Cardiac fibroblast (primary cell): ENCODE results near the gene EGFR.

ENCODE experiments used
- DNase-seq, 2 donors: peaks; one replicate each; pipeline versions ENCODE4 v3.0.0 to v3.0.0-alpha.2; 2010; ENCODE audit warnings: low read depth in 2 of 2
- H3K4me3 ChIP-seq, 2 donors: replicated peaks in 1 of 2; 1 replicate in 1 of 2; 2 replicates in 1 of 2; pipeline ENCODE4 v1.5.1; 2011; ENCODE audit warnings: low read depth in 2 of 2, low read length in 2 of 2, mild to moderate bottlenecking in 2 of 2, moderate library complexity in 1 of 2
- TF ChIP-seq, protein P1 (sequence below): IDR thresholded peaks from one replicate; pipeline ENCODE4 v1.5.1; 2011; ENCODE audit warnings: low read depth, mild to moderate bottlenecking, low read length, inconsistent platforms

The EGFR gene

DNA sequence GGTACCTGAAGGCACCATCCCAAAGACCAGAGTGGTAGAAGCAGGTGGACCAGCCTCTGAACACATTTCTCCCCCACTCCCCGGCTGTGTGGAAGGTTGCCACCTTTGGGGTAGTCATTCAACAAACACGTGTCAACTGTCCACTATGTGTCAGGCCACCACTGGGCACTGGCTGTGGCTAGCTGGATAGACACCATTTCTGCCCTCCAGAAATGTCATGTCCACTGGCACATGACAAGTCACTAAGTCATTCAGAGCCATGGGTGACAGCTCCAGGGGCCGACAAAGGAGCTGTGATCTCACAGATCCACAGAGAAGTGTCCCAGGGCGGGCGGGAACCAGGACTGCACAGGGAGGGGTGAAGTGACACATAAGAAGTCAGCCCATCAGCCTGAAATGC lies 99.6 kb downstream of the EGFR start:
- H3K4me3 ChIP-seq: no peak overlapping the region
- no peak for DNase-seq
- TF ChIP-seq, protein P1, sequence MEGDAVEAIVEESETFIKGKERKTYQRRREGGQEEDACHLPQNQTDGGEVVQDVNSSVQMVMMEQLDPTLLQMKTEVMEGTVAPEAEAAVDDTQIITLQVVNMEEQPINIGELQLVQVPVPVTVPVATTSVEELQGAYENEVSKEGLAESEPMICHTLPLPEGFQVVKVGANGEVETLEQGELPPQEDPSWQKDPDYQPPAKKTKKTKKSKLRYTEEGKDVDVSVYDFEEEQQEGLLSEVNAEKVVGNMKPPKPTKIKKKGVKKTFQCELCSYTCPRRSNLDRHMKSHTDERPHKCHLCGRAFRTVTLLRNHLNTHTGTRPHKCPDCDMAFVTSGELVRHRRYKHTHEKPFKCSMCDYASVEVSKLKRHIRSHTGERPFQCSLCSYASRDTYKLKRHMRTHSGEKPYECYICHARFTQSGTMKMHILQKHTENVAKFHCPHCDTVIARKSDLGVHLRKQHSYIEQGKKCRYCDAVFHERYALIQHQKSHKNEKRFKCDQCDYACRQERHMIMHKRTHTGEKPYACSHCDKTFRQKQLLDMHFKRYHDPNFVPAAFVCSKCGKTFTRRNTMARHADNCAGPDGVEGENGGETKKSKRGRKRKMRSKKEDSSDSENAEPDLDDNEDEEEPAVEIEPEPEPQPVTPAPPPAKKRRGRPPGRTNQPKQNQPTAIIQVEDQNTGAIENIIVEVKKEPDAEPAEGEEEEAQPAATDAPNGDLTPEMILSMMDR: no peak

DNA sequence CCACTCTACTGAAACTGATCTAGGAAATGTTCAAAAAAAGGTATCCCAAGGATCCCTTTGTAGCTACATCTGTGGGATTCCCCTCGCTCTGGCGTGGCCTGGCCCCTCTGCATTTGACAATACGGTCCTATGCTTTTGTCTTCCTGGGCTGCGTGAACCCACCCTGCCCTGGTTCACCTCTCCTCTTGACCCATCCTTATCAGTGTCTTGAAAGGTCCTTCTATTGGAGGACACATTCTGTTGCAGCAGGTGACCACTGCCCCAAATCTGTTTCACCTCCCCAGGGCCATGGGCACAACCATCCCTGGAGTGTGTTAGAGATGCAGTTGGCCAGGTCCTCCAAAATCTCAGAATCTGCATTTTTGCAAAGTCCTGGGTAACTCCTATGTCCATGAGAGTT lies 100.8 kb downstream of the EGFR start:
- no peak overlapping the region for H3K4me3 ChIP-seq
- no peak for DNase-seq
- TF ChIP-seq, protein P1: no peak

DNA sequence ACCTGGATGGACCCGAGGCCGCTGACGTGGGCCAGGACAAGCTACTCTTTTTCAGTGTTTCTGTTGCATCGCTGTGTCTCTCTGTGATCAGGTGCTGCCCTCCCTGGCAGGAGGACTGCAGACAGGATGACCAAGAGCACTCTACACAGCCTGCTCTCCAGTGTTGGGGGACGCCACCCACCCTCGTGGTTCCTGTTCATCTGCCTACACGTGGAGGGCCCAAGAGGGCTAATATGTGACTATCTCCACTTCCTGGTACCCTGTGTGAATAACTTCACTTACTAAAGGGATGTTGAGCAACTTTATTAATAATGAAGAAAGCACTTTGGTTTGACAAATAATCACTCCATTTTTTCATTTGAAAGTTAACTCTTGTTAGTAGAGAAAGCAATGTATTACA lies 101.3 kb downstream of the EGFR start:
- TF ChIP-seq, protein P1: no peak
- DNase-seq: no peak
- no peak overlapping the region for H3K4me3 ChIP-seq

DNA sequence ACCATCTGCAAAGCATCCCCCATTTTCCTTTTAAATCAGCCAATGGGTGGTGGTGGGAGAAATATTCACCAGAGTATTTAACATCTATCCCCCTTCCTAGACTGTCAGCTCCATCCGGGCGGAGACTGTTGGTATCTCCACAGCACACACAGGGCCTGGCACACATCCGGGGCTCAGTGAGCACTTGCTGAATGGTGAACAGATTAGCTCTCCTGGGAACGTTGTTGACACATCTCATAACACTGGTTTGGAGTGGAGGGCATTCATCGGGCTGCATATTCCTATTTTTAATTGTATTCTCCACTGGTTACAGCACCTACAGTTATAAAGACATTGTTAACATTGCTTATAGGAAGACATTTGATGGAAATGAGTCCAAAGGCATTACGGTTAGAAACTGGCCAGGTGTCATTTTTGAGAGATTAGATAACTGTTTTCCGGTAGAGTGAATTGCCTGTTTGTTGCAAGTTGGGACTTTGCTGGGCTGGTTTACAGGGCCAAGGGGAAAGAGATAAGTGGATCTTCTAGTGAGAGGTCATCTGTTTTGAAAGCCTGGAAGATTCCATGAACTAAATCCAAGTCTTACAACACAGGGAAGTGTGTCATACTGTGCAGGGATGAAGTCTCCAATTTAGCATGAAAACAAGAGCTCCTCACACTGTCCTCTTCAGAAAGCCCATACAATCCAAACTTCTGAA lies 101.8 kb downstream of the EGFR start:
- no peak overlapping the region for H3K4me3 ChIP-seq
- TF ChIP-seq, protein P1: no peak
- peak; percentile 77 to 87 for DNase-seq

DNA sequence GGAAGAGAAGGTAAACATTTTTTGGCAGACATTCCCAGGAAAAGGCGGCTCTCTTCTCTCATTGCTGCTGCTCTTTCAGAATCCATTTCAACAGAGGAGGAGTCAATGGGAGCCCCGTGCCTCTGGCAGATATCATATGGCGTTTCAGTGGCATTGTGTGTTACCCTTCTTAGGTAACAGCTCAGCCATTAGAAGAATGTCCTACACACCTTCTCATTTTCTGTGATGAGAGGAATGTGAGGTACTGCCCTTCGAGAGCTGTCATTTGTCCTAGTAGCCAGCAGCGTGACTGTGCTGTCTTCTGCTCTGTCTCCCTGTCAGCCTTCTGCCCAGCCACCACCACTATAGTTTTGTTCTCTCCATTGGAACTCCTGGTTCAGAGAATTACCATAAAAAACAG lies 102.4 kb downstream of the EGFR start:
- no peak overlapping the region for H3K4me3 ChIP-seq
- TF ChIP-seq, protein P1: no peak
- DNase-seq: no peak

DNA sequence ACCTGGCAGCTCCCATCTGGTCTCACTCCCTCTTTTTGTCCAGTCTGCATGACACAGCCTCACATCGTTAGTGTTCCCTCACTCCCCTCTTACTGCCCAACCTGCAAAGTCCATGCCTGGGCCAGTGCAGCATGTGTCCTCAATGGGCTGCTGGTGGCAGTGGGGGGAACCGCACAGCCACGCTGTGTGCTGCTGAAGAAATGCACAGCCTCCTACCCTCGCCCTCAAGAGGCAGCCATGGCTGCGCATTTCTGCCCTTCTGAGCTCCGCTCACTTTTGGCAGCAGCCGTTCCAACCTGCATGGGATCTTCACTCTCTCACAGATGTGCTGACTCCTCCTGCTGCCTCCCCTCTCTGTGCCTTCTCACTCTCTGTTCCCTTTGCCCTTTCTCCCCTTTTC lies 103.4 kb downstream of the EGFR start:
- H3K4me3 ChIP-seq: no peak overlapping the region
- no peak for DNase-seq
- TF ChIP-seq, protein P1: no peak
